HFF-Myc (cell line): ENCODE results near the gene TOPBP1.

Source experiments
- DNase-seq: peaks from one replicate; pipeline ENCODE4 v3.0.0-alpha.2; 2011; ENCODE audit warnings: low read depth; ENCODE audit errors: extremely low read depth
- H3K4me3 ChIP-seq: replicated peaks from 2 replicates; pipeline ENCODE4 v1.5.1; 2011; ENCODE audit warnings: low read depth, mild to moderate bottlenecking, control low read depth, low read length
- CTCF ChIP-seq: IDR thresholded peaks from 2 replicates; pipeline ENCODE4 v1.5.1; 2012; ENCODE audit warnings: mild to moderate bottlenecking, low read depth, low read length, control low read depth; ENCODE audit errors: missing control alignments

Gene TOPBP1

GRCh38 chr3:133700351-133700750 lies 38.6 kb upstream of the TOPBP1 start:
- DNase-seq: no peak
- H3K4me3 ChIP-seq: no peak overlapping the region
- TF ChIP-seq CTCF: no peak

- TF ChIP-seq CTCF: no peak
- no peak overlapping the region for H3K4me3 ChIP-seq
- DNase-seq: no peak
Measured at GRCh38 chr3:133699903-133700302, 38.2 kb upstream of the TOPBP1 start.

DNA sequence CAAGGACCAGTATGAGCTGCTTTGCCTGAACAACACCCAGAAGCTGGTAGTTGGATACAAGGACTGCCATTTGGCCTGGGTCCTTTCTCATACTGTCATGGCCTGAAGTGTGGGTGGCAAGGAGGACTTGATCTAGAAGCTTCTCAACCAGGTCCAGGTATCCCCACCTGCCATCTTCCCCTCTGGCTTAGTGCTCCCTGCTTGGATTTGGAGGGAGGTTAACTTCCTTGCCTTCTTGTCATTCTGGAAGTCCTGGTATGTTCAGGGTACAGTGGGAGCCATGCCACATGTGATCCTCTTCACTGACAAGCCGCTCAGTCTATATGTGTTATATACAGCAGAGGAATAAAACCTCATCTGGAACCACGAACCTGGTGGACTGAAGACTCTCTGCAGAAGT lies 37.7 kb upstream of the TOPBP1 start:
- no peak for DNase-seq
- no peak overlapping the region for H3K4me3 ChIP-seq
- no peak for TF ChIP-seq CTCF

- DNase-seq: no peak
- TF ChIP-seq CTCF: no peak
- H3K4me3 ChIP-seq: no peak overlapping the region
Measured at GRCh38 chr3:133697960-133698359, 36.2 kb upstream of the TOPBP1 start.

DNA sequence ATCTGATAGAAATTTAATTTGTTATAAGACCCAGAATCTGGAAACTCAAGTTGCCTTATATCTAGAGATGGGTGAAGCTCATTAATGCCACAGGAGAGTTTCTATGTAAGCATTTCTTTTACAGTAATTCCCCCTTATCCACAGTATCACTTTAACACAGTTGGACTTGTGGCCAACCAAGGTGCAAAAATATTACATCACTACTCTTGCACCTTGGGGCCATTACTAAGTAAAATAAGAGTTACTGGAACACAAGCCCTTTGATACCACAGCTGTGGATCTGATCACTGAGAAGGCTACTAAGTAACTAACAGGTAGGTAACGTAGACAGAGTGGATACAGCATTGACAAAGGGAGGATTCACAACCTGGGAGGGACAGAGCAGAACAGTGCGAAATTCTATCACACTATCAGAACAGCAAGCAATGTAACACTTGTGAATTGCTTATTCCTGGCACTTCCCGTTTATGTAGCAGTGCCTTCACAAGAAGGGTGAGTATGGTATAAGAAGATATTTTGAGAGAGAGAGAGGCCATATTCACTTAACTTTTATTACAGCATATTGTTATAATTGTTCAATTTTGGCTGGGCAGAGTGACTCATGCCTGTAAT lies 33.9 kb upstream of the TOPBP1 start:
- H3K4me3 ChIP-seq: no peak overlapping the region
- TF ChIP-seq CTCF: no peak

DNA sequence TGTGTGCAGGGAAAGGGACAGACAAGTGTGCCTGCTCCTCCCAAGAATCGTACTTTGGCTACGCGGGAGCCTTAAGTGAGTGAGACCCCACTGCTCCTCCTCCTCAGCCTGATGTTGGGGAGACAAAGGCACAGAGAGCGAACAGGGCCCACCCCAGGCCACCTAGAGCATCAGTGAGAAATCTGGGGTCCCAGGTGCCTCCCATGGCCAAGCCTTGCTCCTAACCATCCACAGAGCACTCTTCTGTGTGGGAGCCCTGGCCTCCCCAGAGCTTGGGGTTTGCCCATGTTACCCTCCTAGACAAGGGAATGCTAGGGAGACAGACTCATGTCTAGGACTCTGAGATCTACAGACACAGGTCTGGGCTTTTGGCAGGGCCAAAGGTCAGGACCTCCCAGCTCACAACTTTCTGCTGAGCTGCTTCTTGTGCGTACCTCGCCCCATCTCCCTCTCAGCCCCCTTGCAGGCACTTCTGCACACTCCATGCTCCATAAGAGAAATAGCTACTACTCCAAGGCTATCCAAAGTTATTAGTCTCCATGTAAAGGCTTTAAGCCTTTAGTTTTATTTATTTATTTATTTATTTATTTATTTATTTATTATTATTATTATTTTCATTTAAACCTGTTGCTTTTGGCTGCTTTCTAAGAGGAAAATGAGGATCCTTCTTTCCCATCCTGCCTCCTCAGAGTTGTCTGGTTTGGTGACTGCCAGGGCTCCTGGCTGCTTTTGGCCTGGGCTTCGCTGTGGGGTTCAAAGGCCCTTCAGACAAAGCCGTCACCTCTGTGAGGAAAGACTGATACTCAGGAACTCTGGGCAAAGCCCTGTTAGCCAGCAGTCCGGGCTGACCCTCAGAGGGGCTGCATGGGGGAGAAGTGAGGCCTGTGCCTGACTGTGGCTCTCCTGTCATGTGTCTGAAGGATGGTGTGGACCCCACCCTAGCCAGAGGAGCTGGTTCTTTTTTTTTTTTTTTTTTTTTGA lies 32.8 kb upstream of the TOPBP1 start:
- DNase-seq: no peak
- no peak for TF ChIP-seq CTCF
- H3K4me3 ChIP-seq: no peak overlapping the region

More for the DNA sequence above, 33.9 kb upstream of the TOPBP1 start:
- DNase-seq: no peak
